ENCODE measurements around the gene GALNT10.

Gene GALNT10

DNA sequence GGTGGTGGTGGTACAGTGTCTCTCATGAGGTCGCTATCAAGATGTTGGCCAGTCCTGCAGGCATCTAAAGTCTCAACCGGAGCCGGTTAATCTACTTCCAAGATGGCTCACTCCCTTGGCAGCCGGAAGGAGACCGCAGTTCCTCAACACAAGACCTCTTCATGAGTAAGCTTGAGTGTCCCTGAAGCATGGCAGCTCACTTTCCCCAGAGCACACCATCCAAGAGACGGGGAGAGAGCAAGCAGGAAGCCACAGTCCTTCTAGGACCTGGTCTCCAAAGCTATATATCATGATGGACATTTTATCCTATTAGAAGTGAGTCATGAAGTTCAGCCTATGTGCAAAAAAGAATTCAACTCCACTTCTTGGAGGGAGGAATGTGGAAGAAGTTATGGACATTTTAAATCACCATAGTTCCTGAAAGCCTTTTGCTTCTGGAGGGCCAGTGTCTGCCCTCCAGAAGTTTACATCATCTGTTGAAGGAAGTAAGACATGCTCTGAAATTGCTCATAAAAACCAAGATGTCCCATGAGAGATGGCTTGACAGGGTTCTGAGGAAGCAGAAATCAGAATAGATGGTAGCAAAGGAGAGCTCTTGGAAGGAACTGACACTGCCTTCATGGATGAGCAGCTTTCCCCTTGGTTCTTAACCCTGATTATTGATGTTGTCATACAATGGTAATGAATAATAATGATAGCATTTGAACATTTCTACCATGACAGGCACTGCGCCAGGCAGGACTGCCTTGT lies 21.3 kb downstream of the GALNT10 start:
- peaks cover 12% of the 10 kb centered on the region for H3K4me1 ChIP-seq (ENCODE audit: control insufficient read depth, insufficient read depth, low read length)
- no peaks in the 10 kb centered on the region for H3K36me3 ChIP-seq (ENCODE audit: control insufficient read depth, insufficient read depth, low read length)
- no peaks in the 10 kb centered on the region for H3K9me3 ChIP-seq (ENCODE audit: control insufficient read depth, low read length)
- no peak overlapping the region for H3K4me3 ChIP-seq (ENCODE audit: low read length)
- H3K27me3 ChIP-seq (ENCODE audit: control insufficient read depth, insufficient read depth, low read length) = no peaks in the 10 kb centered on the region
- no peak overlapping the region for H3K9ac ChIP-seq (ENCODE audit: low read length)

DNA sequence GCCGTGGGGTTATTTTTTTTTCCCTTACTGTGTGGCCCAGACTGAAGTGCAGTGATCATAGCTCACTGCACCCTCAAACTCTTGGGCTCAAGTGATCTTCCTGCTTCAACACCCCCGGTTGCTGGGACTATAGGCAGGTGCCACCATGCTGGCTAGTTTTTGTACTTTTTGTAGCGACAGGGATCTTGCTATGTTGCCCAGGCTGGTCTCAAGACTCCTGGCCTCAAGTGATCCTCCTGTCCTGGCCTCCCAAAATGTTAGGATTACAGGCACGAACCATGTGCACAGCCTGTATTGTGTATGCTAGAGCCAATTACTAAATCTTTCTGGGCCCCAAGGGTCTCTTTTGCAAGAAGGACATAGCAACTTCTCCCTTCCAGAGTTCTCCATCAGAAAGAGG lies 23.1 kb downstream of the GALNT10 start:
- Histone ChIP-seq H3K4me3 (ENCODE audit: low read length) (no peak overlapping the region), H3K36me3 (ENCODE audit: control insufficient read depth, insufficient read depth, low read length) (no peaks in the 10 kb centered on the region), H3K9ac (ENCODE audit: low read length) (no peak overlapping the region), H3K27me3 (ENCODE audit: control insufficient read depth, insufficient read depth, low read length) (no peaks in the 10 kb centered on the region), H3K9me3 (ENCODE audit: control insufficient read depth, low read length) (no peaks in the 10 kb centered on the region), H3K4me1 (ENCODE audit: control insufficient read depth, insufficient read depth, low read length) (peaks cover 5% of the 10 kb centered on the region)

DNA sequence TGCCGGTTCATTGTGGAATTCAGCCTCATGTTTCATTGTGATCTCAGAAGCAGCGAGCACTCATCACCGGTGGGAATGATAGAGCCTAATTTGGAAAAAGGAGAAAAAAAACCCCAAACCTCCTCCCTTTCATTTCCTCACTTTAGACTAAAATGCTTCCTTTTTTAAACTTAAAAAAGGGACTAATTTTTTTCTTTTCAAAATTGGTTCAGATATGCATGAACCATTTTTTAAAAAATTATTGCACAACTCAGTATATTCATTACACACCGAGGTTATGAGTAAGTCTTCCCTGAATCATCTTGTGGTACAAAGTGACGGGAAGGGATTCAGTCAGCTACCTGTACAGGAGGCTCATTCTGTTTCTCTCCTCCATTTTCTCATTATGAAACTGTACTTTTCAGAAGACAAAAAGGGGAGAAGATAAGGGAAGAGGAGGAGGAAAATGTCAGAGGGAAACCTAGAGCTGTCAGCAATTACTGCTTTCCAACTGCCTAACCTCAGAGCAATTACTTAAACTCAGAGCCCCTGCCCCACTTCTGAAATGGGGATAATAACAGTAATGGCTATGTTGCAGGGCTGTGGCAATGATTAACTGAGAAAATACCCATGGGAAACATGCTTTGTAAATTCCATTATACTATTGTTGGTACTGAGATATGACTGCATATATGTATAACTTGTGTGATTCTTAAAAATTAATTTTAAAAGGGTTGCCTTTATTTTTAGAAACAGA lies 24.0 kb downstream of the GALNT10 start:
- Histone ChIP-seq H3K9ac (ENCODE audit: low read length) (no peak overlapping the region), H3K4me3 (ENCODE audit: low read length) (no peak overlapping the region)

DNA sequence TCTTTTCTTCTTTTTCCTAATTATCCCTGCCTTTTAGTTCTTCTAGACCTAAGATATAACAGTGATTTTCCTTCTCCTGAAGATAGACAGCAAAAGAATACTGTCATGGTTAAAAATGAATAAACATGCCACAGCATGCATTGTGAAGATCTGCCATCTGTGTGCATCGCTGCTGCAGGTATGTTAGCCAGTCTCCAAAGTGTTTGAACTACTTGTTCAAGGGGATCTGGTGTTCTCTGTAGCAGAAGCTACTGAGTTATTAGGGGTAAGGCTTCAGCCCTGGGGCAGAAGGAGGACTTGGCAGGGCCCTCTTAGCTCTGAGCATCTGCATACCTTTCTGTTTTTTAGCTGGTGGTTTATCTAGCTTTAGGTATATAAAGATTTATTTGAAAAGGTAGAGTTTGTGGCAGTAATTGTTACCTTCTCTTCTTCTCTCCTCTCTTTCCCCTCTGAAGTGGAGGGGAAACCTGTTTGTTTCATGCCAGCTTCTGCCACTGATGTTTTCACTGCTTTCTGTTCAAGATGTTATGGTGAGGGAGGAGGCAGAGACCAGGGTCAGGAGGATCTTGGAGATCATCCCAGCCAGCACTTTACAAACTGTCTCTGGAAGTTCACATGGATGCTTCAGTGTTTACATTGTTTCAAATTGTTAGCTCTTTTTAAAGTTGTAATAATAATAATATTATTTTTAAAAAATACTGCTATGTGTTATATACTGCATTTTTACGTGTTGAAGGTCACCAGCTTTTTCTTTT lies 25.2 kb downstream of the GALNT10 start:
- H3K27me3 ChIP-seq (ENCODE audit: control insufficient read depth, insufficient read depth, low read length) = no peaks in the 10 kb centered on the region
- H3K4me1 ChIP-seq (ENCODE audit: control insufficient read depth, insufficient read depth, low read length) = peaks cover 14% of the 10 kb centered on the region
- H3K36me3 ChIP-seq (ENCODE audit: control insufficient read depth, insufficient read depth, low read length) = no peaks in the 10 kb centered on the region

More for the DNA sequence above, 24.0 kb downstream of the GALNT10 start:
- Histone ChIP-seq H3K36me3 (ENCODE audit: control insufficient read depth, insufficient read depth, low read length) (no peaks in the 10 kb centered on the region), H3K9me3 (ENCODE audit: control insufficient read depth, low read length) (no peaks in the 10 kb centered on the region), H3K27me3 (ENCODE audit: control insufficient read depth, insufficient read depth, low read length) (no peaks in the 10 kb centered on the region), H3K4me1 (ENCODE audit: control insufficient read depth, insufficient read depth, low read length) (peaks cover 14% of the 10 kb centered on the region)

DNA sequence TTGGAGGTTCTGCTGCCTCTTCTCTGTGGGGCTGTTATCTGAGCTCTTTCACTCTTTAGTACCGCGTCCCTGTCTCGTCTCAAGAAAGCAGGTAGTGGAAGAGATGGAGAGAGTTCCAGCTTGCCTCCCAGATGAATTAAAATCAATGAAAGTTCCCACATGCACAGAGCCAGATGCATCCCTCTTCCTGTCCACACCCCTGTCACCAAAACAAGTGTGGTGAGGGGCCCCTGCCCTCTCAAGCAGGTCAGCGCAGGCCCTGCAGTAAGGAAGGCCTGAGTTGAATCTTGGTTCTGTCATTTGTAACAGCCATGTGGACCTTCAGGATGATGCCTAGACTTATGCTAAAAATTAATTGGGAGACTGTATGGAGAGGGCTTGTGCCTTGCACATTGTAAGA lies 26.9 kb downstream of the GALNT10 start:
- H3K4me3 ChIP-seq (ENCODE audit: low read length) = no peak overlapping the region
- peaks cover 18% of the 10 kb centered on the region for H3K4me1 ChIP-seq (ENCODE audit: control insufficient read depth, insufficient read depth, low read length)
- H3K27me3 ChIP-seq (ENCODE audit: control insufficient read depth, insufficient read depth, low read length) = no peaks in the 10 kb centered on the region

More for the DNA sequence above, 25.2 kb downstream of the GALNT10 start:
- no peaks in the 10 kb centered on the region for H3K9me3 ChIP-seq (ENCODE audit: control insufficient read depth, low read length)
- H3K9ac ChIP-seq (ENCODE audit: low read length) = no peak overlapping the region
- no peak overlapping the region for H3K4me3 ChIP-seq (ENCODE audit: low read length)

DNA sequence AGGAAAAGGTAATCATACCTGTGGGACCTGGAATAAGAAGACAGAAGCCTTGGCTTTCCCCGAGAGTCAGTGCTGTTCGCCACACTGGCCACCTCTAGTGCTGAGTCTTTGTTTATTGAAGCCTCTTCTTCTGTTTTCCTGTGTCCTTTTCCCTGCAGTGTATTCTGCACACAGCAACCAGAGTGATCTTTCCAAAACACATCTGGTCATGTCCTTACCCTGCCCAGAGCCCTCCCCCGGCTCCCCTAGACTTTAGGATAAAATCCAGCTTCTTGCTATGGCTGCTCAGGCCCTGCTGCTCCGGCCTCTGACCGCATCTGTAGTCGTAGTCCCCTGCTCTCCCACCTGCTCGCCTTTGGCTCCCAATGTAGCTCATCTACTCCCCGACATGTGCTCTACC lies 28.3 kb downstream of the GALNT10 start:
- Histone ChIP-seq H3K9me3 (ENCODE audit: control insufficient read depth, low read length) (no peaks in the 10 kb centered on the region), H3K4me3 (ENCODE audit: low read length) (no peak overlapping the region), H3K36me3 (ENCODE audit: control insufficient read depth, insufficient read depth, low read length) (no peaks in the 10 kb centered on the region), H3K27me3 (ENCODE audit: control insufficient read depth, insufficient read depth, low read length) (no peaks in the 10 kb centered on the region), H3K9ac (ENCODE audit: low read length) (no peak overlapping the region), H3K4me1 (ENCODE audit: control insufficient read depth, insufficient read depth, low read length) (peaks cover 18% of the 10 kb centered on the region)

More for the DNA sequence above, 26.9 kb downstream of the GALNT10 start:
- no peaks in the 10 kb centered on the region for H3K36me3 ChIP-seq (ENCODE audit: control insufficient read depth, insufficient read depth, low read length)
- no peaks in the 10 kb centered on the region for H3K9me3 ChIP-seq (ENCODE audit: control insufficient read depth, low read length)
- no peak overlapping the region for H3K9ac ChIP-seq (ENCODE audit: low read length)

DNA sequence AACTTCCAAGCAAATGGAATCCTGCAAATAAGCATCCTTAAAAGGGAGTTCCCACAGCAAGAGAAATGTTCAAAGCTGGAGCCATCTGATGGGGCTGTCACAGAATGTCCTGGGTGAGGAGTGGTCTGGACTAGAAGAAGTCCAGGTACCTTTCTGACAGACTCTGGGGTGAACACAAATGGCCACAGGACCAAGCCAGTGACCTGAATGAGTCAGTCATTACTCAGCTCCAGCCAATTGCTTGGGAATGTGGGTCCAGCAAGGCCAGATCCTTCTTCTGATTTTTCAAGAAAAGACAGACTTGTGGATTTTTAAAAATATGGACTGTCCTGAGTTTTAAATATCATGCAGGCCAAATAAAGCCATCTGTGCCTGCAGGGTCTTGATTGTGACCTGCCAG lies 30.1 kb downstream of the GALNT10 start:
- no peak overlapping the region for H3K9ac ChIP-seq (ENCODE audit: low read length)
- H3K4me3 ChIP-seq (ENCODE audit: low read length) = no peak overlapping the region

DNA sequence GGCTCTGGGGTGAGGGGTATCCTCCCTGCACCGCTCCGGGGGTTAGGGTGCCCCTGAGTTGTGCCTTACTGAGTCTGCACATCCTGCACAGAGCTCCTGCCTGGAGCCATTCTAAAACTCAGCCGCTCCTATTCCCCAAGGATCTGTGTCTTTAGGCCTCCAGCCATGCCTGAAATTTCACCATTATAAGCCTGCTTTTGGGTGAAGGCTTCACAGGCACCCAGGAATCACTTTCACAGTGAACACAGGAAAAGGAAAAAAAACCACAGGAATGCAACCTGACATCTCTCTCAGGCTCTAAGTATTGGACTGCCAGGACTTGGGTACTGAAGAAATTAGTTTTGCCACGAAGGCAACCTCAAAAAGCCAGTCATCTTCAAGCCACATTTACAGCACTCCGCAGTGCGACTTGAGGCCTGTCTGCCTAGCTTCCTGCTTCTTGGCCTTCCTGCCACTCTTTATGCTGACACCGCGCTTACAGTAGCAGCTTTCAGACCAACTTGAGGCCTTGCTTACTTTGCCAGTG lies 30.9 kb downstream of the GALNT10 start:
- Histone ChIP-seq H3K27me3 (ENCODE audit: control insufficient read depth, insufficient read depth, low read length) (no peaks in the 10 kb centered on the region), H3K4me3 (ENCODE audit: low read length) (no peak overlapping the region), H3K9ac (ENCODE audit: low read length) (no peak overlapping the region), H3K9me3 (ENCODE audit: control insufficient read depth, low read length) (no peaks in the 10 kb centered on the region), H3K4me1 (ENCODE audit: control insufficient read depth, insufficient read depth, low read length) (peaks cover 18% of the 10 kb centered on the region), H3K36me3 (ENCODE audit: control insufficient read depth, insufficient read depth, low read length) (no peaks in the 10 kb centered on the region)

More for the DNA sequence above, 30.1 kb downstream of the GALNT10 start:
- Histone ChIP-seq H3K4me1 (ENCODE audit: control insufficient read depth, insufficient read depth, low read length) (peaks cover 18% of the 10 kb centered on the region), H3K9me3 (ENCODE audit: control insufficient read depth, low read length) (no peaks in the 10 kb centered on the region), H3K27me3 (ENCODE audit: control insufficient read depth, insufficient read depth, low read length) (no peaks in the 10 kb centered on the region), H3K36me3 (ENCODE audit: control insufficient read depth, insufficient read depth, low read length) (no peaks in the 10 kb centered on the region)

DNA sequence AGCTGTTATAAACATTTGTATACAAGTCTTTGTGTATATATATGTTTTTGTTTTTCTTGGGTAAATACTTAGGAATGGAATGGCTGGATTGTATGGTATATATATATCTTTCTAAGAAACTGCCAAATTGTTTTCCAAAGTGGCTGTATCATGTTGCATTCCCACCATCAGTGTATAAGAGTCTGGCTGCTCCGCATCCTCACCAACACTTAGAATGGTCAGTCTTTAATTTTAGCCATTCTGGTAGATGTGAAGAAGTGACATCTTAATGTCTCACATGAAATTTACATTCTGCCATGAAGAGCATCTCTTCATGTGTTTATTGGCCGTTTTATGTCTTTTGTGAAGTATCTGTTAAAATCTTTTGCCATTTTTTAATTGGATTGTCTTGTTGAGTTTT lies 31.9 kb downstream of the GALNT10 start:
- H3K4me3 ChIP-seq (ENCODE audit: low read length) = no peak overlapping the region
- peaks cover 18% of the 10 kb centered on the region for H3K4me1 ChIP-seq (ENCODE audit: control insufficient read depth, insufficient read depth, low read length)
- no peak overlapping the region for H3K9ac ChIP-seq (ENCODE audit: low read length)
- H3K9me3 ChIP-seq (ENCODE audit: control insufficient read depth, low read length) = no peaks in the 10 kb centered on the region
- no peaks in the 10 kb centered on the region for H3K27me3 ChIP-seq (ENCODE audit: control insufficient read depth, insufficient read depth, low read length)
- H3K36me3 ChIP-seq (ENCODE audit: control insufficient read depth, insufficient read depth, low read length) = no peaks in the 10 kb centered on the region

DNA sequence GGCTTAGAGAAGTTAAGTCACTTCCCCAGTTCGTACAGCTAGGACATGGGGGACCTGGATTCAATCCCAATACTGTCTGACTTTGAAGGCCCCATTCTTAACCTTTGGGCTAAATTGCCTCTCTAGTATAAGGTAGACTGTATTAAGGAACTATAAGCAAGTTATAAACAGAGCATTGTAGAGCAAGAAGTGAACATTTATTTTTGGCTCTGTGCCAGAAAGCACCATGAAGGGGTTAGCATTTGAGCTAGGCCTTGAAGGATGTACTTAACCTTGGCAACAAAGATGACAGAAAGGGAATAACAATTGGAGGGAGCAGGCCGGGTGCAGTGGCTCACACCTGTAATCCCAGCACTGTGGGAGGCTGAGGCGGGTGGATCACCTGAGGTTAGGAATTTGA lies 32.8 kb downstream of the GALNT10 start:
- no peaks in the 10 kb centered on the region for H3K36me3 ChIP-seq (ENCODE audit: control insufficient read depth, insufficient read depth, low read length)
- no peak overlapping the region for H3K9ac ChIP-seq (ENCODE audit: low read length)
- no peaks in the 10 kb centered on the region for H3K9me3 ChIP-seq (ENCODE audit: control insufficient read depth, low read length)
- no peaks in the 10 kb centered on the region for H3K27me3 ChIP-seq (ENCODE audit: control insufficient read depth, insufficient read depth, low read length)
- peaks cover 15% of the 10 kb centered on the region for H3K4me1 ChIP-seq (ENCODE audit: control insufficient read depth, insufficient read depth, low read length)
- H3K4me3 ChIP-seq (ENCODE audit: low read length) = no peak overlapping the region

DNA sequence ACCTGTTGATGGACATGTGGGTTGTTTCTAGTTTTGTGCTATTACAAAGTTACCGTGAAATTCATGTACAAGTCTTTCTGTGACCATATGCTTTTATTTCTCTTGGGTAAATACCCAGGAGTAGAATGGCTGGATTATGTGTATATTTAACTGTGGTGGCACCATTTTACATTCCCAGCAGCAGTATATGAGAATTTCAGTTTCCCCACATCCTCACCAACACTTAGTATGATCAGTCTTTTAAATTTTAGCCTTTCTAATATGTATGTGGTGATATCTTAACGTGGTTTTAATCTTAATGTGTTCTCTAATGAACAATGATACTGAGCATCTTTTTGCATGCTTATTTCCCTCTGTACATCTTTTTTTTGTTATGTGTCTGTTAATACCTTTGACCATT lies 36.6 kb downstream of the GALNT10 start:
- Histone ChIP-seq H3K4me3 (ENCODE audit: low read length) (no peak overlapping the region), H3K27me3 (ENCODE audit: control insufficient read depth, insufficient read depth, low read length) (no peaks in the 10 kb centered on the region), H3K9ac (ENCODE audit: low read length) (no peak overlapping the region), H3K4me1 (ENCODE audit: control insufficient read depth, insufficient read depth, low read length) (no peaks in the 10 kb centered on the region), H3K36me3 (ENCODE audit: control insufficient read depth, insufficient read depth, low read length) (no peaks in the 10 kb centered on the region), H3K9me3 (ENCODE audit: control insufficient read depth, low read length) (no peaks in the 10 kb centered on the region)

DNA sequence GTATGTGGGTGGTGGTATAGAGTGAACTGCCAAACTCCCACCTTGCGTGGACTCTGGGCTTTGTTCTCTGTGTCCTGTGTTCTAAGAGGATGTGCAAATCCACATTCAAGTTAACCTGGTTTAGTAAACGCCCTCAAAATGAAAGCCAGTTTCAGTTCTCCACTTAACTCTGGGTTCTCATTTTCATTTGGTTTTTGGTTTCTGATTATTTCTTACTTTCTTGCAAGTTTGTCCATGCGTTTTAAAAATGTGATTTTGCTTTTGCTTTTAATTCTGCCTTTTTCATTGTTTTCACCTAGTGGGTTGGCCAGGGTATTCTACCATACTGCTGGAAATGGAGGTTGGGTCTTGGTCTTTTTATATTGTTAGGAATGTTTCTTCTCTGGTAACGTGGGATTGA lies 38.2 kb downstream of the GALNT10 start:
- no peaks in the 10 kb centered on the region for H3K27me3 ChIP-seq (ENCODE audit: control insufficient read depth, insufficient read depth, low read length)
- H3K36me3 ChIP-seq (ENCODE audit: control insufficient read depth, insufficient read depth, low read length) = no peaks in the 10 kb centered on the region
- H3K9ac ChIP-seq (ENCODE audit: low read length) = no peak overlapping the region
- H3K4me3 ChIP-seq (ENCODE audit: low read length) = no peak overlapping the region
- H3K9me3 ChIP-seq (ENCODE audit: control insufficient read depth, low read length) = no peaks in the 10 kb centered on the region
- no peaks in the 10 kb centered on the region for H3K4me1 ChIP-seq (ENCODE audit: control insufficient read depth, insufficient read depth, low read length)

Data from mucosa of stomach (tissue), 1 donor.